GM21423 (cell line): ENCODE measurements around the gene IFNA5.

Experiments used
- ATAC-seq: cut with Tn5 transposase; IDR thresholded peaks from one replicate; pipeline ENCODE4 v1.9.1; 2021; ENCODE audit warnings: mild to moderate bottlenecking, moderate library complexity; ENCODE audit not compliant: unreplicated experiment

The IFNA5 gene

DNA sequence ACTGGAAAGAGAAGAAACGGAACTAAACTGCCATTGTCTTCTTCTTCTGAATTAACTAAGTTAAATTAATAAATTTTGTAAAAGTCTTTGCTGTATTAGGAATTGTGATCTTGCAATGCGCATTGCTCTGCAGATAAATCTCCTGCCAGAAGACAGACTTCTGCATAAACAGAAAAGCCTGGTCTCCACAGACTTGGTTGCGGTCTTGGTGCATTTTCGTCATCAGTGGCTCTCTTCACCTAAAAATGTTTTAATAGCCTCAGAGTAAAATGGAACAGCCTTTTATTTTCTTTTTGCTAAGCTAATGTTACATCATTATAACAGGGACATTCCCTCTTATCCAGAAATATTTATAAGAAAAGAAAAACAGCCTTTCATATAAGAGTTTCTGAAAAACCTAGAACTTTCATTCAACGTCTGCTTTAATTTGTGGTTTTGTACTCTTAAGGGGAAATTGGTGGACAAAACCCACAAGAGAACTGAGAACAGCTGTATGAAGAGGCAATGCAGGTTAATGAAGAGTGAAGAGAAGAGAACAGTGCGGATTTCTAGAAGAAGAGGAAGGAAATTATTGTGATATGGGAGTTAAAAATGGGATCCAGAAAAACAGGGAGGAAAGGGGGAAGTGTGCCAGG is 10.1 kb downstream of the IFNA5 start:
- ATAC-seq = peak; percentile 64

DNA sequence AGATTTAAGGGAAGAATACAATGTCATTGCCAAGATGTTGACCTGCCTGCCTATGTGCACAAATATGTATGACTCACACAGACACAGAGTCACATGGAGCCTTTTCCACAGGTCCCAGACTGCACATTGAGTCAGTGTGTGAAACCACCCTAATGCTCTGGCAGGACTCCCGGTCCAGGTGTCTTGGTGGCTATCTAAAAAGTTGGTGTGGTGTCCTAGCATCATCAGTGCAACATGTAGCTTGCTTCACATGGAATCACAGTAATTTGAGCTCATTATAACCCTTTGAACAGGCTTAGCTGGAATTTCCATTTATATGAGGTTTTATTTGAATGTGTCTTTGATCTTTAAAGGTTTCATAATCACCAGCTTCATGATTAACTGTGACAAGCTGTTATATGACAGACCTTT is 10.7 kb downstream of the IFNA5 start:
- ATAC-seq = peak; percentile 67

DNA sequence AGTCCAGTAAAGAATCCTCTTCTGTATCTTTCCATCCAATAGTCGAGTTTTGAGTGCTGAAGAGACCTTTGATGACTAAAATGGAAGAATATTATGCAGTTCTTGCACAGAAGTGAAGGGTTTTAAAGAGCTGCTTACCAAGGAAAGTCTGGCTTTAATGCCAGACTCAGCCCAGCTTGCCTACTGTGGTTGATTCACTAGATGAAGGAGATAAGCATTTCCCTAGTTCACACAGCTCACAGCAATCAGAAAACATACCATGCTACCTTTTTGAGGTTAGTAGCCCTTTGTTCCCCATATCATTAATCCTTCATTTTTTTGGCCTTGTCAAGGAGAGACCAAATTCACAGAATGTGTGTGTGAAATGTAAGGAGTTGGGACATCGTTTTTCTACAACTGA is 15.3 kb downstream of the IFNA5 start:
- no peak for ATAC-seq

DNA sequence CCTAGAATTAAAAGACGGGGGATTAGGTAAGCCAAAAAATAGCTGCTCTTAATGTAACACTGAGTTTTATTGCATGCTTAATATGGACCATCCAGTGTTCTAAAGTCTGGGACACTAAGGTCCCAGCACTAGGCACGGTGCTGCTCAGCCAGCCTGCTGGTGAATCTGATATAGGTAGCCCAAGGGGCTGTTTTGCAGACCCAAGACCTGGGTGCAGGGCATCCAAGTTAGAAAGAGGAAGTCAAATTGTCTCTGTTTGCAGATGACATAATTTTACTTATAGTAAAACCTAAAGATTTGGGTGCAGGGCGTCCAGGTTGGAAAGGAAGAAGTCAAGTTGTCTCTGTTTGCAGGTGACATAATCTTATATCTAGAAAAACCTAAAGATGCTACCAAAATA is 17.8 kb downstream of the IFNA5 start:
- ATAC-seq = no peak

DNA sequence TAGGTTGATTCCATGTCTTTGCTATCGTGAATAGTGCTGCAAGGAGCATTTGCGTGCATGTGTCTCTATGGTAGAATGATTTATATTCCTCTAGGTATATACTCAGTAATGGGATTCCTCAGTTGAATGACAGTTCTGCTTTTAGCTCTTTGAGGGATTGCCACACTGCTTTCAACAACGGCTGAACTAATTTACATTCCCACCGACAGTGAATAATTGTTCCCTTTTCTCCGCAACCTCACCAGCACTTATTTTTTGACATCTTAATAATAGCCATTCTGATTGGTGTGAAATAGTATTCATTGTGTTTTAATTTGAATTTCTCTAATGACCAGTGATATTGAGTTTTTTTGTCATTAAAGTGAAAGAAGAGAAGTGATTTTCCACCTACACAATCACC is 18.5 kb downstream of the IFNA5 start:
- no peak for ATAC-seq

DNA sequence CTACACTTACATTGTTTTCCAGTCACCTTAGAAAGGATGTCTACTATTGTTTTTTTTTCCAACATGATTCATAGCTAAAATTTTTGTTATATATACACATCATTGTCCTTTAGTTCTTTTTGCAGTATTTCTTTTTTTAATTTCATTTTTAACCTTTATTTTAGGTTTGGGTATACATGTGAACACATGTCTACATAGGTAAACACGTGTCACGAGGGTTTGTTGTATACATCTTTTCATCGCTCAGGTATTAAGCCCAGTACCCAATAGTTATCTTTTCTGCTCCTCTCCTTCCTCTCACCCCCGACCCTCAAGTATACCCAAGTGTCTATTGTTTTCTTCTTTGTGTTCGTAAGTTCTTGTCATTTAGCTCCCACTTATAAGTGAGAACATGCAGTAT is 19.0 kb downstream of the IFNA5 start:
- no peak for ATAC-seq

DNA sequence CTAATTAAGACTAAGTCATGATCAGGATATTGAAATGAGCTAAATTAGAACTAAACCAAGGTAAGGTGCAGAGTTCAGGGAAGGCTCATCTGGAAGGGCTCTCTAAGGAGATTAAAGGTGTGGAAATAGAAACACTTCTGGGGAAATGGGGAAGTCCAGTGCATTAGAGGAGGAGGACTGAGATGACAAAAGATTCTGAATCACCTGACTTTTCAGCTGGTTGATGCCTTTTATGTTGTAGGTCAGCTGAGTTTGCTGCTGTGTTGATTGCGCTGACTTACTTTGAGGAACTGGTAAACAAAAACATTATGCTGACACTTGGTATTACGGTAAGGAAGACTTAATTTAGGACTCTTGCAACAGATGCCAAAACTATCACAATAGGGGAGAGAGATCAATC is 23.8 kb downstream of the IFNA5 start:
- no peak for ATAC-seq

DNA sequence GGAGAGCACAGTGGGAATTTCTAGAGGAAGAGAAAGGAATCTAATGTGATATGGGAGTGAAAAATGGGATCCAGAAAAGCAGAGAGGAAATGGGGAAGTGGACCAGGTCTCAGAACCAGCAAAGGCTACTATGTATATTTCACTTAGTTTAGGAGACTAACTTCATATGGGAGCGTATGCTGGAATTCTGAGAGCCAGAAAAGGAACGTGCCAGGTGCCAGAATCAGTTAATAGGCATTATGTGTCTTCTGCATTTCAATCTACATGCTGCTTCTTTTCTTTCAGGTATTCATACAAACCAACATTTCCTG is 36.8 kb downstream of the IFNA5 start:
- no peak for ATAC-seq

DNA sequence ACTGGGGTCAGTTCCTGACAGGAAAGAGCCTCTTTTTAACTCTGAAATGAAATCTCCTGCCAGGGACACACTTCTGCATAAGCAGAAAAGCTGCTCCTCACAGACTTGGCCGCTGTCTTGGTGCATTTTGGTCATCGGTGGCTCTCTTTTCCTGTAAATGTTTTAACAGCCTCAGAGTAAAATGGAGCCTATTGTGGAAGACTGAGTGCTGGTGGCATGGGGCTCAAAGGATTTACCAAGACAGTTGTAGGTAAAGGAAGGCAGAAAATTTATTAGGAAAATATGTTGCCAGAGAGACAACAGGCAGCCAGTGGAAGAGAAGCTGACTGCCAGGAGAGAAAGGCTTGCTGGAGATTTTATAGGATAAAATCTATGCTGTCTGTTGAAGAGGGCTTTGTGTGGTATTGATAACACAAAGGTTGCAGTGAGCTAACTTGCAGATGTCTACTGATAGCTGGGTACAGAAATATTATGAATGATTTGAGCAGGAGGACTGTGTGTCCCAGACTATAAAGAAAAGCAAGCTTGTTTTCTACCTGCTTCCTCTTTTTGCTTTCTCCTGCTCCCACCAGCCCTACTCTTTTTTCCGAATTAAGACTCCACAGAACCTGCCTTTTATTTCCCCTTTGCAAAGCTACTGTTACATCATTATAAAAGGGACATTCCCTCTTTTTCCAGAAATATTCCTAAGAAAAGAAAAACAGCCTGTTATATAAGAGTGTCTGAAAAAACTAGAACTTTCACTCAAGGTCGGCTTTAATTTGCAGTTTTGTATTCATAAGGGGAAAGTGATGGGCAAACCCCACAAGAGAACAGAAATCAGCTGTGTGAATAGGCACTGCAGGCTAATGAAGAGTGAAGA is 37.4 kb downstream of the IFNA5 start:
- ATAC-seq = peak; percentile 46

DNA sequence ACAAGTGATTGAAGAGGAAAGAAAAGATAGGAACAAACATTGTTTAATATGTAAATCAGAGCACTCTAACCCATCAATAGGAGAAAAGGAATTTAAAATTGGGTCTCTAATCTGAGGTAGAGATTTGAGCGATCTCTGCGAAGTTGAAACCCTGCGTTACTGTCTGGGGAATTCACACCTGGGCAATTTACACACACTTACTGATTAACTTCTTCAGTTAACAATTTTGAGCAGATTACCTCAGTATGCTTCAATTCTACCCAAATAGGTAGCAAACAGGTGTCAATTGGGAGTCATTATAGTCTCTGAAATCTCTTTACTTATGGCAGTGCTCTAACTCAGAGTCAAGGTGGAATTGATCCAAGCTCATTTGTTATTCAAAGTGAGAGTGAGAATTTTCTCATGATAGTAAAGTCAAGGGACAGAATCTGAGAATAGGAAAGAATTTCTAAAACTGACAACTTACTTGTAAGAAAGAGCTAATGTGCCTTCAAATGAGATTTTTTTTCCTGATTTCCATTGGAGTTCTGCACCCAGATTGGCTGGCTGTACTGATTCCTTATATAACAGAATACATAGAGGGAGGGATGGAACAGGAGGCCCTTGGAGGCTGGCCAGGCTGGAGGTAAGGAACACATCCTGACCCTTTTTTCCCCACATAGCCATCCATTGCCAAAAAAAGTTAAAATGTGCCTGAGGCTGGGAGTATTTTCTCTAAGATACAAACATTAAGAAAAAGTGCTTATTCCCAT is 38.2 kb downstream of the IFNA5 start:
- peak; percentile 45 for ATAC-seq

DNA sequence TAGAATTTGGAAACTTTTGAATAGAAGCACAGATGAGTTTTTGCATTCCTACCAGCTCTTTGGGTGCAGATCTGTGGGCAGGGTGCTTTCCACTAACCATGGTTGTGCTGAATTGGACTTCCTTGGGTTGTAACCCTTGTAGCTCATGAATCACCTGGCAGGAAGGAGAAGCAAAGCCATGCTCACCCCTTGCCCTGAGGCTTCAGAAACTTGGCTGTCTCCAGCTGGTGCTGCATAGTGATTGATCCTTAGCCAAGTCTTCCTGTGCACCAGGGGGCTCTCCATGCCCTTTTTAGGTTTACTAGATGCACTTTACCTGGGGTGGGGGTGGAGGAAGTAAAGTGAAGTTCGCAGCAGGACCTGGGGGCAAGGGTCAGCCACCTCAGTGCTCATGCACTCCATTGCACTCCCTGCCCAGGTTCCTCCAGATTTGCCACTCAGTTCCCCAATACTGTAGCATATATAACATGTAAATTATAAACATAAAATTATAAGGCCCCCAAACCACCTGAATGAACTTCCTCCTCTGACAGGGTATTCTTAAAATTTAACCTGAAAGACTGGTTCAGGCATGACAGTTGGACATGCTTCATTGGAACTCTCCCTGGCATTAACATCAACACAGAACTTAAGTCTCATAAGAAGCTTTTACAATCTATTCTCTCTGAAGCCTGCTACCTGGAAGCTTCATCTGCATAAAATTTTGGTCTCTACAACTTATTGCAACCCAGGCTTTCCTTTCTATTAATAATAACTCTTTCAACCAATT is 39.5 kb downstream of the IFNA5 start:
- peak; percentile 44 for ATAC-seq

DNA sequence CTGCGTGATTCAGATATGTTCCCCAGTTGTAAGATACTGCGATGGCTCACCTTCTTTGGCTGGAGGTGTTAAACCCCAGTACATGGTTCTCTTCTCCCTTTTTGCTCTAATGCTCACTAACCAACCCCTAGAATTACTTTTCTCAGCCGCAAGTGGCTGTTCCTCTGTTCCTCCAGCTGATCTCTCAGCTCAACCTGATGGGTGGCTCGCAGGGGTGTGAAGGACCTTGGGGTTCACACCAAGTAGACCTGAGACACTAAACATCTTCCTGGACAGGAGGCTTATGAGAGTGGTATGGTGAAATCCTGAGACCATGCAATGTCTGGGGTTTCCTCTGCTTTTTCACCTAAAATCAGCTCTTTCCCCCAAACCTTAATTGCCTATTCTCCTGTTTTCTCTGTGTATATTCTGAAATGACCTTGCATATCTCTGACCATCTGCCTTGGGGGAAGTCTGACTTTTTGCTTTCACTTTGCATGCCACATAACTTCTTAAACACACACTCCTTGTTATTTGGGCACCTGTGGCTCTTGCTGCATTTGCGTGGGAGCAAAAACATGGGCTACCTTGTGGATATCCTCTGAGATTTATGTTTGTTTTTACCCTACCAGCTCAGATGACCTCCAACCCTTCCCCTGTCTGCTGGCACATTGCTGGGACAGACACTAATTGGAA is 49.4 kb downstream of the IFNA5 start:
- peak; percentile 42 for ATAC-seq
